Erythroblast (primary cell): ENCODE data around the gene LRRIQ4.

Source experiments
- GATA1 ChIP-seq: IDR thresholded peaks from 2 replicates; pipeline ENCODE4 v1.6.1; 2011; ENCODE audit warnings: low read depth, mild to moderate bottlenecking, control low read depth, low read length, moderate library complexity
- POLR2A ChIP-seq: IDR thresholded peaks from 2 replicates; pipeline ENCODE4 v1.6.1; 2011; ENCODE audit warnings: mild to moderate bottlenecking, low read length

- TF ChIP-seq POLR2A (no peak), GATA1 (no peak)
These were observed 35.2 kb downstream of the LRRIQ4 start for GRCh38 chr3:169847896-169848295.
